Lower leg skin (tissue), 3 donors: ENCODE measurements around the gene NINL.
A peak's percentile ranks its signal among the peaks of the same experiment; 100 is the strongest.

Experiments
- CTCF ChIP-seq, 3 donors: fragments of 450-650 bp; IDR thresholded peaks; one replicate each; pipeline ENCODE4 v1.5.1; 2016; ENCODE audit warnings: antibody characterized with exemption in 3 of 3, mild to moderate bottlenecking in 3 of 3, moderate library complexity in 2 of 3
- POLR2A ChIP-seq, 2 donors: fragments of 450-650 bp; IDR thresholded peaks; one replicate each; pipeline ENCODE4 v1.6.1; 2016 to 2017; ENCODE audit warnings: antibody characterized with exemption in 2 of 2, mild to moderate bottlenecking in 1 of 2, moderate library complexity in 1 of 2

DNA sequence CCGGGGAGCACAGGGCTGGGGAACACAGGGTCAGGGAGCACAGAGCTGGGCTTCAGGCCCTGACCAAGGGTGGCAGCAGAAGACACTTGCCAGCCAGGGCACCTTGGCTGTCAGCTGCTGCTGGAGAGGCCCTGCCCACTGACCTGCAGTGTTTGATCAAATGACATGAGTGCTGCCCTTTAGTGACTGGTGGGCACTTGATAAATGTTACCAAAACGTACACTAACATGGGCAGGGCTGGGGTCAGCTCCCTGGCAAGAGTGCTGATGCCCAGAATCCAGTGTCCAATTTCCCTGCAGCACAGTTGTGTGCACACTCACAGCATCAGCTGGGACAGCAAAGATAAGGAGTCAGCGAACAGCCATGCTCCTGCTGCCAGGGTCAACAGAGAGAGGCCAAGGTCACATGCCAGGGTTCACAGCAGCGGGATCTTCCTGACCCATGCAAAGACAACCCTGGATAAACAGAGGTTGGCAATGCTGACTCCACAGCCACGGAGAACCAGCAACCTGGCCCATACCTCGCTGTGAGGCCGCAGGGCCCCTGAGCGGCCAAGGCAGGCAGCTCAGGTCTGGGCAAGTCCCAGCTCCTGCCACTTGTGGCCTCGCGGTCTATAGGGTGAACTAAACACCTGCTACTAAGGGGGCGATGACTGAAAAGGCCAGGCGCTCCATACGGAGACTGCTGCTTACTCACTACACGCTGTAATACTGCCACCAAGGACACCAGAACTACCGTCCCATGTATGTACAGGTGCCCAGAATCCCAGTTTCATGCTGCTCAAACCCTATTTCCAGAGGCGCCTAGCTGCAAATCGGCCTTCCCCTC is 46.3 kb downstream of the NINL start:
- peak in 1 of 3 donors; percentile 43 for TF ChIP-seq CTCF (IDR thresholded peaks at IDR 0.05)
- TF ChIP-seq POLR2A (IDR thresholded peaks at IDR 0.05), result no peak
